Uterus (tissue), 2 donors: ENCODE results near the gene PBX2.

Experiments
- CTCF ChIP-seq, 4 experiments: fragments of 200-600 bp in 2 of 4; fragments of 450-650 bp in 2 of 4; sonication (generic) in 2 of 4; IDR thresholded peaks; one replicate each; pipeline ENCODE4 v1.5.1; 2016 to 2019; ENCODE audit warnings: antibody characterized with exemption in 4 of 4, mild to moderate bottlenecking in 2 of 4, moderate library complexity in 1 of 4
- POLR2A ChIP-seq, 2 donors: fragments of 450-650 bp; IDR thresholded peaks; one replicate each; pipeline ENCODE4 v1.6.1; 2016; ENCODE audit warnings: antibody characterized with exemption in 2 of 2, mild to moderate bottlenecking in 1 of 2, moderate library complexity in 1 of 2

- no peak for TF ChIP-seq POLR2A (IDR thresholded peaks at IDR 0.05)
- TF ChIP-seq CTCF (IDR thresholded peaks at IDR 0.05) = no peak
These were observed 22.7 kb downstream of the PBX2 start for GRCh38 chr6:32167154-32167760.
